HepG2 (cell line): ENCODE results near the gene PKMYT1. TPM values are rescaled to one million over a fixed set of nuclear protein-coding genes. Genes with fewer than 3 reads are reported as not detected.

Source experiments
- BCL6 ChIP-seq: IDR thresholded peaks from 2 replicates; pipeline ENCODE4 v1.6.1; 2016; ENCODE audit warnings: missing genetic modification reagents, missing compliant biosample characterization
- DR1 ChIP-seq: sonication (generic); formaldehyde crosslinking; IDR thresholded peaks from 2 replicates; pipeline ENCODE4 v1.8.0; 2021; ENCODE audit warnings: mild to moderate bottlenecking, missing genetic modification reagents, inconsistent platforms
- ERF ChIP-seq: IDR thresholded peaks from 2 replicates; pipeline ENCODE4 v1.6.1; 2018; ENCODE audit warnings: missing biosample characterization, missing genetic modification reagents
- HNF1B ChIP-seq: sonication (generic); formaldehyde crosslinking; IDR thresholded peaks from 2 replicates; pipeline ENCODE4 v1.5.1; 2020; ENCODE audit warnings: mild to moderate bottlenecking, moderate library complexity, missing genetic modification reagents
- KDM2A ChIP-seq: sonication (generic); formaldehyde crosslinking; IDR thresholded peaks from 2 replicates; pipeline ENCODE4 v1.4.0; 2020; ENCODE audit warnings: low read depth, missing genetic modification reagents, borderline replicate concordance
- KLF16 ChIP-seq, 2 experiments: sonication (generic) in 1 of 2; formaldehyde crosslinking in 1 of 2; IDR thresholded peaks; 2 replicates each; pipeline versions ENCODE4 v1.6.1 to v1.8.0; 2016 to 2023; ENCODE audit warnings: missing genetic modification reagents in 2 of 2, missing compliant biosample characterization in 1 of 2
- MTA3 ChIP-seq: sonication (generic); formaldehyde crosslinking; IDR thresholded peaks from 2 replicates; pipeline ENCODE4 v1.4.0; 2020; ENCODE audit warnings: missing genetic modification reagents
- MTF1 ChIP-seq: sonication (generic); formaldehyde crosslinking; IDR thresholded peaks from 2 replicates; pipeline ENCODE4 v1.5.0; 2020; ENCODE audit warnings: missing genetic modification reagents
- NCOA5 ChIP-seq: sonication (generic); formaldehyde crosslinking; IDR thresholded peaks from 2 replicates; pipeline ENCODE4 v1.4.0; 2020; ENCODE audit warnings: missing genetic modification reagents
- NFIB ChIP-seq: sonication (generic); formaldehyde crosslinking; IDR thresholded peaks from 2 replicates; pipeline ENCODE4 v1.9.0; 2021; ENCODE audit warnings: missing genetic modification reagents, mild to moderate bottlenecking, borderline replicate concordance
- PAWR ChIP-seq: sonication (generic); formaldehyde crosslinking; IDR thresholded peaks from 2 replicates; pipeline ENCODE4 v1.4.0; 2020; ENCODE audit warnings: missing genetic modification reagents, mild to moderate bottlenecking, borderline replicate concordance
- PRDM10 ChIP-seq: sonication (generic); formaldehyde crosslinking; IDR thresholded peaks from 2 replicates; pipeline ENCODE4 v1.4.0; 2020; ENCODE audit warnings: low read depth, missing genetic modification reagents
- SALL2 ChIP-seq: sonication (generic); formaldehyde crosslinking; IDR thresholded peaks from 2 replicates; pipeline ENCODE4 v1.8.1; 2023; ENCODE audit warnings: mild to moderate bottlenecking, missing genetic modification reagents, inconsistent platforms
- SMYD3 ChIP-seq: sonication (generic); formaldehyde crosslinking; IDR thresholded peaks from 2 replicates; pipeline ENCODE4 v1.8.1; 2023; ENCODE audit warnings: mild to moderate bottlenecking, missing genetic modification reagents
- ZNF33B ChIP-seq: sonication (generic); formaldehyde crosslinking; IDR thresholded peaks from 2 replicates; pipeline ENCODE4 v1.5.1; 2020; ENCODE audit warnings: mild to moderate bottlenecking, missing genetic modification reagents
- ZNF383 ChIP-seq: sonication (generic); formaldehyde crosslinking; IDR thresholded peaks from 2 replicates; pipeline ENCODE4 v1.4.0; 2020; ENCODE audit warnings: missing genetic modification reagents, mild to moderate bottlenecking, borderline replicate concordance
- ZNF792 ChIP-seq: IDR thresholded peaks from 2 replicates; pipeline ENCODE4 v1.6.1; 2016
- ZNF816 ChIP-seq: sonication (generic); formaldehyde crosslinking; IDR thresholded peaks from 2 replicates; pipeline ENCODE4 v1.8.0; 2022; ENCODE audit warnings: missing genetic modification reagents, mild to moderate bottlenecking, borderline replicate concordance
- ZNF883 ChIP-seq: sonication (generic); formaldehyde crosslinking; IDR thresholded peaks from 2 replicates; pipeline ENCODE4 v1.5.1; 2020; ENCODE audit warnings: mild to moderate bottlenecking, missing genetic modification reagents; ENCODE audit errors: not compliant biosample characterization
- ZNF891 ChIP-seq: sonication (generic); formaldehyde crosslinking; IDR thresholded peaks from 2 replicates; pipeline ENCODE4 v1.5.0; 2020; ENCODE audit warnings: mild to moderate bottlenecking, missing genetic modification reagents
- ZXDC ChIP-seq: sonication (generic); formaldehyde crosslinking; IDR thresholded peaks from 2 replicates; pipeline ENCODE4 v1.5.0; 2020; ENCODE audit warnings: mild to moderate bottlenecking, missing genetic modification reagents
- polyA plus RNA-seq, 8 experiments: library from polyadenylated mRNA; depleted of rRNA in 3 of 8; stranded (reverse) in 7 of 8; unstranded in 1 of 8; fragments of >200 nt; fragmentation: Illumina TruSeq in 4 of 8; extraction: Trizol in 4 of 8; gene quantifications; 2 replicates each; pipeline versions ENCODE4 v1.2.1 to v1.2.3, GENCODE V29; 2011 to 2016; ENCODE audit warnings: low read depth in 4 of 8, missing spikeins in 1 of 8, mixed read lengths in 1 of 8; ENCODE audit not compliant: insufficient read depth in 1 of 8
- total RNA-seq, 5 experiments: library from RNA; depleted of rRNA; stranded (reverse); fragments of >200 nt; fragmentation: Illumina TruSeq; extraction: Trizol; gene quantifications; 2 replicates each; pipeline ENCODE4 v1.2.3, GENCODE V29; 2016; ENCODE audit warnings: low read depth in 1 of 5

Gene PKMYT1
- total and polyA plus RNA-seq, 2 of the 13 experiments (the other 11 are each of a cell fraction or from before 2014, with no cell fraction given) = 7.0 to 27.8 TPM

- TF ChIP-seq ZNF891 (CRISPR knock-in tag) = peak; percentile 94
- TF ChIP-seq ZXDC (CRISPR knock-in tag) = peak; percentile 80; the same call in 1 of the 2 replicates
- peak; percentile 88 for TF ChIP-seq SALL2 (CRISPR knock-in tag)
- peak; percentile 93 for TF ChIP-seq ZNF883 (CRISPR knock-in tag)
- TF ChIP-seq ERF (CRISPR knock-in tag) = peak; percentile 98
- TF ChIP-seq PRDM10 = peak; percentile 85; the same call in 1 of the 2 replicates
- peak; percentile 88 for TF ChIP-seq ZNF33B (CRISPR knock-in tag)
- peak; percentile 94 for TF ChIP-seq ZNF792
- no peak for TF ChIP-seq NCOA5
- TF ChIP-seq DR1 (CRISPR knock-in tag) = peak; percentile 37
- TF ChIP-seq HNF1B = peak; percentile 92
- peak; percentile 63; the same call in 1 of the 2 replicates for TF ChIP-seq MTA3 (CRISPR knock-in tag)
- TF ChIP-seq ZNF383 = 0 out of 2 replicates have a peak, but pooled peaks have one; percentile 87
- TF ChIP-seq BCL6 (CRISPR knock-in tag) = peak; percentile 49
- TF ChIP-seq SMYD3 (CRISPR knock-in tag) = peak; percentile 92; the same call in 1 of the 2 replicates
- no peak for TF ChIP-seq NFIB (CRISPR knock-in tag)
- peak in 1 of 2 experiments; percentile 98; a peak in 2 of 4 replicates for TF ChIP-seq KLF16 (CRISPR knock-in tag; IDR thresholded peaks at IDR 0.05)
- peak; percentile 93 for TF ChIP-seq KDM2A (CRISPR knock-in tag)
- TF ChIP-seq PAWR (CRISPR knock-in tag) = 0 out of 2 replicates have a peak, but pooled peaks have one; percentile 82
- peak; percentile 70; the same call in 1 of the 2 replicates for TF ChIP-seq ZNF816 (CRISPR knock-in tag)
- TF ChIP-seq MTF1 (CRISPR knock-in tag) = peak; percentile 91; the same call in 1 of the 2 replicates
Measured at GRCh38 chr16:2968738-2969544, 11.3 kb downstream of the PKMYT1 start, which contains the start of gene PAQR4 (continued).
